ENCODE results near the gene DUXB. TPM values are rescaled to one million over a fixed set of nuclear protein-coding genes. Genes with fewer than 3 reads are reported as not detected.

Gene DUXB
- total RNA-seq, 1 experiment from 2014 or later = not detected

DNA sequence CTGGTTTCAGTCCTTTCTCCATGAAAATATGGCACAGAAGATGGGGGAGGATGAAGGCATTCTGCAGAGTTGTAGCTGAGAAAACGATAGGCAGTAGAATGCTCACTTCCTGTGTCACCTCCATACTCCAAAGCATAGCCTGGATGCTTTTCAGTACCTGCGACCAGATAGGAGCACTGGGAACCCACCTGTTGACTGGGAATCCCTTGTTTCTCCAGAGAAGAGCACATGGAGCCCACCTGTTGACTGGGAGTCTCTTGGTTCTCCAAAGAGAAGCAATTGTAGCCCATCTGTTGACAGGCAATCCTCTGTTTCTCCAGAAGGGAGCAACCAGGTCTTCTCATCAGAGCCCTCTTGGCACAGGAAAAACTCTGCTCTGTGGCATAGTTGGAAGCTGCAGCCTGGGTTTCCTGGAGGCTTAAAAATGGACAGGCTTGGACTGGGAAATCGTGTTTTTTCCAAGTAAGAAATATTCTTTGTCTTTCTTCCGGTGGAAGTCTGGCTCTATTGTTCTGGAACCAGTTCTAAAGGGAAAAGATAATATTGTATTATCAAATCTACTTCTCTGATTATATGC lies 40.4 kb downstream of the DUXB start:
- no peak for DNase-seq (ENCODE audit: low spot score)

DNA sequence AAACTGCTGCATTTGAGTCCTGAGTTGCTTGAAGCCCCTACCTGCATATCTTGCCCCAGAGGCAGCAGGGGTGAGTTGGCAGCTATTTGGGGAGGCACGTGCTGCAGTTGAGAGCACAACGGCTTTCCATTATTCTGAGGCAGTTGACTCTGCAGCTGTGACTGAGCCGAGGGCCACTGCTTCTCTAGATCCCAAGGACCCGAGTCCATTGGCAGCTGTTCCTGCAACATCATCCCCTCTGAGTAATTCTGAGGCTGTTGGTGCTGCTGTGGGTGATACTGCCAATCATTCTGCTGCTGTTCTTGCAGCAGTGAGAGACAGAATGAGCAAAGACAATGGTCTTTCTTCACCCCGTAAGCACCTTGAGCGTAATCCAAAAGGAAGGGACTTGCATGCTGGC lies 40.9 kb downstream of the DUXB start:
- DNase-seq (ENCODE audit: low spot score) = no peak

DNA sequence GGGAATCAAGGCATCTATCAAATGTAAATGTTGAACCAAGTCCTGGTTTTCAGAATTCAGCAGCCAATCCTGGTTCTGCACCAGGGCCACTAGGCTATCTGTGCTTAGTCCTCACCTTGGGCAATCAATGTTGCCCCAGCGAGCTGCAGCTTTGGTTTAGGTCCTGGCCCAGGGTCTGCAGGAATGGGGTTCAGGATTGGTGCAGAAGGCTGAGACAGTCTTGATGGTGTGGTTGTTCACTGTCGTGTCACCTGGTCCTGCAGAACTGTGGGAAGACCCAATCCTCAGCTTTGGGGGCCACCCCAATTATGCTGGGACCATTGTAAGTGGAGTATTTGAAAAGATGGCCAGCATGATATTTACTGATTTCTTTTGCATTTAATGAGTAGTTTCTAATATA lies 43.1 kb downstream of the DUXB start:
- no peak for DNase-seq (ENCODE audit: low spot score)

DNA sequence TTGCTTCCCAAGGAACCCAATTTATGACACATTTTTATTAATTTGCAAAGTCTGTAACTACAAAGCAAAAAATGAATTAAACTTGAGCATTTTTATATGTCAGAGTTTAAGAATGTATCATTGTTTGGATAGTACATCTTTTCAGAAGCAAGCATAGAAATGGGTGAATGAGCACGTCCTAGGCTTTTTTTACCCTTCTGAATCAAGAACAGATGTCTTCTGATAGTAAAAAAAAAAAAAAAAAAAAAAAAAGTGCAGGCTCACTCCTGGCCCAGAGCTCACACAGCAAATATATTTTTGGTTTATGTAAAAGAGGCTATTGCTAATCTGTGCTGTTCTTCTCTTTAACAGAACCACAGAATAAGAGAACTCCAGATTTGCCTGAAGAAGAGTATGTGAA lies 47.3 kb downstream of the DUXB start:
- no peak for DNase-seq (ENCODE audit: low spot score)

DNA sequence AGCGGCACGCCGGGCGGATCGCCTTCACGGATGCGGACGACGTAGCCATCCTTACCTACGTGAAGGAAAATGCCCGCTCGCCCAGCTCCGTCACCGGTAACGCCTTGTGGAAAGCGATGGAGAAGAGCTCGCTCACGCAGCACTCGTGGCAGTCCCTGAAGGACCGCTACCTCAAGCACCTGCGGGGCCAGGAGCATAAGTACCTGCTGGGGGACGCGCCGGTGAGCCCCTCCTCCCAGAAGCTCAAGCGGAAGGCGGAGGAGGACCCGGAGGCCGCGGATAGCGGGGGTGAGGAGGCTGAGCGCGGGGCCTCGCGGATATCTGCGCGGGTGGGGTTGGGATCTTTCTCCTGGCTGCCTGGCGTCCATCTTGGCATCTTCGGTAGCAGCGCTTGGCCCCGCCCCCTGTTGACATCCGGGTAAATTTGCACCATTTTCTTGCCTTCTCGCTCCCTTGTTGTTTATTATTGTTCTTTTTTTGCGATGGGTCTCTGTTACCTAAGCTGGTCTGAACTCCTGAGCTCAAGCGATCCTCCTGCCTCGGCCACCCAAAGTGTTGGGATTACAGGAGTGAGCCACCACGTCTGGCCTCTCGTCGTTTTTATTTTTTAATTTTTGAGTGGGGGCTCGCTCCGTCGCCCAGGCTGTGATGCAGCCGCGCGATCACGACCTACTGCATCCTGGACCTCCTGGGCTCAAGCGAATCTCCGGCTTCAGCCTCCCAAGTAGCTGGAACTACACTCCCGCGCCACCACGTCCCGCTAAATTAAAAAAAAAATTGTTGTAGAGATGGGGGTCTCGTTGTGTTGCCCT lies 52.8 kb downstream of the DUXB start:
- peak; percentile 69 for DNase-seq (ENCODE audit: low spot score)

DNA sequence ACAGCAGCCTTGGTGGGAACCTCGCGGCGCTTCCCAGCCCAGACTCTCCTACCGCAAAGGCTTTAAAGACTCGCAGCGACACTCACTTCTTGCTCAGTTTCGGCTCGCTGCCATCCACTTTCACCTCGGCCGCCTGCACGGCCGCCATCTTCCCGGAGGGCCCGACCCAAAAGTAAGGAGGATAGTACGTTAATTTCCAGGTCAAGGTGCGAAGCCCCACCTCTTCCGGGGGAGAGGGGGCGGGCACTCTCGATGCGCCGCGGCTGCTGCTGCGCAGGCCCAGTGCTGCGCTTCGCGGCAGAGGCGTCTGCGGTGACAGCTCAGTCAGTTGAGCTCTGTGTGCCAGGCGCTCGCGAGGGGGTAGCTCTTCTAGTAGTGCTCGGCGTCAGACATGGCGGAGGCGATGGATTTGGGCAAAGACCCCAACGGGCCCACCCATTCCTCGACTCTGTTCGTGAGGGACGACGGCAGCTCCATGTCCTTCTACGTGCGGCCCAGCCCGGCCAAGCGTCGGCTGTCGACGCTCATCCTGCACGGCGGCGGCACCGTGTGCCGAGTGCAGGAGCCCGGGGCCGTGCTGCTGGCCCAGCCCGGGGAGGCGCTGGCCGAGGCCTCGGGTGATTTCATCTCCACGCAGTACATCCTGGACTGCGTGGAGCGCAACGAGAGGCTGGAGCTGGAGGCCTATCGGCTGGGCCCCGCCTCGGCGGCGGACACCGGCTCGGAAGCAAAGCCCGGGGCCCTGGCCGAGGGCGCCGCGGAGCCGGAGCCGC lies 53.6 kb downstream of the DUXB start, which contains the start of the genes KARS1 and TERF2IP:
TSS of gene KARS1 (minus strand) at position 174 of the 773 bp plus-strand sequence. CDS start at position 148, 26 bp downstream.
TSS of gene TERF2IP (plus strand) at position 282 of the 773 bp plus-strand sequence. CDS start at position 392, 110 bp downstream.
- DNase-seq (ENCODE audit: low spot score) = peak; percentile 92

DNA sequence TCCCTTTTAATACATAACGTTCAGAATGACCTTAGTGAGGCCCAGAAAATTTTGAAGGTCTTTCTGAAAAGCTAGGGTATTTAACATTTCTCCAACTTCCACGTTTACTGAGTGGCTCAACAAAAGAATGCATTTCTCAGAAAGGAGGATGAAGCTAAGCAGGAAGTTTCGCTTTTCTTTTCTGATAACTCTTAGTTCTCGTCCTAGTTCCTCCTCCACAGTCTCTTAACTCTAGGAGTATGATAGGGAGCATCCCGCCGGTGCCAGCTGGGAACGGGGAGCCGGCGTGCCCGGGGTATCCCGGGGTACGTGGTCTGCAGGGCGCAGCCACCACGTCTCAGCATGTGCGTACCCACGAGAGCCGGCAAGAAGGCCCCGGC lies 54.2 kb downstream of the DUXB start:
- peak; percentile 12 for DNase-seq (ENCODE audit: low spot score)

DNA sequence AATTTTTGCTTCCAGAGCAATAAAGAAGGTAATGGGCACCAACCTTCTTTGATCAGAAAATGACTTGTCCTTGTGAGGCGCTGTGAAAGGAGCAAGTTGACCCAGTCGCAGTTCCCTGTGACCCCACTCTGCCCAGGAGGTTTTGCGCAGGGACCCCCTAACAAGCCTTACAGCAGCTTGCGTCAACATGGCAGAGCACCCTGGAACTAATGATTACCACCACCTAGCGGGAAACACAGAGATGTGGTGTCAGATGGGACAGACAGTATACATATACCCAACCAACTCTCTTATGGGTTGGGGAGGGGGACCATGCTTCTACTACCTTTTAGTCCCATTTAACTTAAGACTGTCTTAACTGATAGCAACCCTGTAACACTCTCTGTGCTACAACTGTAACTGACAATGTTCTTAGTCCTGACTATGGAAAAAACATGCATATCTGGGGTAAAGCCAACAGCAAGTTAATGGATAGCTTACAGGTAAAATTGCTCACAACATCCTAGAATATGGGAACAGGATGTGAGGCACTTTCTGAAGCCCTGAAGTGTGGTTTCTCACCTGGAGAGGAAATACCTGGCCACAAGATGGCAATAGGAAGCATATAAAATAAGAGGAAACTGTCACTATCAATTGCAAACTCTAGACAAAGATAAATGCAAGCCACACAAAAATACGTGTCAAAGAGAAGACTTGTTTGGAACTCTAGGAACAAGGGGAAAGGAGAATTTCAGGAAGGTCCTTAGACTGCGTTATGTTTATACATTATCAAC lies 56.8 kb downstream of the DUXB start:
- DNase-seq (ENCODE audit: low spot score) = no peak

Other genes starting within 250 kb of the DUXB start
- 9.7 and 19.9 TPM in 2 replicates for gene TMEM170A, start 236.8 kb downstream of the DUXB start, total RNA-seq (2014; rRNA removed; shearing (Covaris generic))
- not detected in 2 replicates for gene CHST6, start 206.0 kb downstream of the DUXB start, total RNA-seq (2014; rRNA removed; shearing (Covaris generic))
- gene CHST5, start 165.4 kb downstream of the DUXB start, total RNA-seq (2014; rRNA removed; shearing (Covaris generic)) = not detected in 2 replicates
- 13.7 and 16.8 TPM in 2 replicates for gene TMEM231, start 145.2 kb downstream of the DUXB start, total RNA-seq (2014; rRNA removed; shearing (Covaris generic))
- gene GABARAPL2, start 135.1 kb downstream of the DUXB start, total RNA-seq (2014; rRNA removed; shearing (Covaris generic)) = 98.1 and 115 TPM in 2 replicates
- gene ADAT1, start 78.2 kb downstream of the DUXB start, total RNA-seq (2014; rRNA removed; shearing (Covaris generic)) = 95.5 and 117 TPM in 2 replicates
- 245 and 250 TPM in 2 replicates for gene KARS1, start 53.8 kb downstream of the DUXB start, total RNA-seq (2014; rRNA removed; shearing (Covaris generic))
- 74.8 and 81.3 TPM in 2 replicates for gene TERF2IP, start 53.7 kb downstream of the DUXB start, total RNA-seq (2014; rRNA removed; shearing (Covaris generic))
- gene CPHXL2, start 24.5 kb downstream of the DUXB start, total RNA-seq (2014; rRNA removed; shearing (Covaris generic)) = not detected in 2 replicates
- not detected in 2 replicates for gene CPHXL, start 25.0 kb upstream of the DUXB start, total RNA-seq (2014; rRNA removed; shearing (Covaris generic))